Naive thymus-derived CD4-positive, alpha-beta T cell (primary cell): ENCODE results near the gene SLC4A5. TPM values are rescaled to one million over a fixed set of nuclear protein-coding genes. Genes with fewer than 3 reads are reported as not detected.

Experiments used
- ATAC-seq: fragments of 150-1000 bp; cut with Tn5 transposase; 2 replicates; pipeline ENCODE4 v1.10.0; 2021; ENCODE audit warnings: mild to moderate bottlenecking, moderate library complexity
- CTCF ChIA-PET: fragments of 350-600 bp; sonication (Branson Sonifier 250); formaldehyde crosslinking; loops from one replicate; lab custom pipeline; 2021; ENCODE audit warnings: antibody characterized with exemption; lab: Charles Lee
- POLR2A ChIA-PET: fragments of 350-600 bp; sonication (Branson Sonifier 250); formaldehyde crosslinking; loops from one replicate; lab custom pipeline; 2021; ENCODE audit warnings: antibody characterized with exemption, inconsistent platforms; lab: Charles Lee
- DNase-seq, 9 donors: peaks; one replicate each; pipeline versions ENCODE4 v3.0.0 to v3.0.0-alpha.2; 2020 to 2022; ENCODE audit warnings: mixed read lengths in 1 of 9
- H3K27ac ChIP-seq: one replicate; pipeline ENCODE4 v1.7.0; 2013; ENCODE audit warnings: mild to moderate bottlenecking, low read depth, low read length, moderate library complexity
- H3K27me3 ChIP-seq, 2 donors: one replicate each; pipeline ENCODE4 v1.7.0; 2013; ENCODE audit warnings: low read length in 2 of 2, mild to moderate bottlenecking in 2 of 2, moderate library complexity in 2 of 2; ENCODE audit not compliant: control insufficient read depth in 2 of 2, insufficient read depth in 2 of 2
- H3K36me3 ChIP-seq, 3 experiments: 1 replicate in 2 of 3; 2 replicates in 1 of 3; pipeline ENCODE4 v1.7.0; 2013; ENCODE audit warnings: low read length in 3 of 3, mild to moderate bottlenecking in 3 of 3, moderate library complexity in 1 of 3; ENCODE audit not compliant: insufficient read depth in 3 of 3, control insufficient read depth in 2 of 3
- H3K4me1 ChIP-seq, 2 donors: one replicate each; pipeline ENCODE4 v1.7.0; 2013; ENCODE audit warnings: low read length in 2 of 2, mild to moderate bottlenecking in 2 of 2, moderate library complexity in 1 of 2; ENCODE audit not compliant: control insufficient read depth in 2 of 2, insufficient read depth in 2 of 2
- H3K4me3 ChIP-seq: 2 replicates; pipeline ENCODE4 v1.7.0; 2013; ENCODE audit warnings: mild to moderate bottlenecking, low read length
- H3K9me3 ChIP-seq, 3 experiments: 1 replicate in 2 of 3; 2 replicates in 1 of 3; pipeline ENCODE4 v1.7.0; 2013; ENCODE audit warnings: low read length in 3 of 3; ENCODE audit not compliant: control insufficient read depth in 2 of 3
- H3K27ac Mint-ChIP-seq, 9 donors: one replicate each; pipeline ENCODE4 v1.8.0; 2020 to 2022; ENCODE audit warnings: mixed read lengths in 9 of 9, mild to moderate bottlenecking in 8 of 9, moderate library complexity in 5 of 9, inconsistent platforms in 2 of 9
- H3K27me3 Mint-ChIP-seq, 5 donors: one replicate each; pipeline ENCODE4 v1.8.0; 2021 to 2022; ENCODE audit warnings: mixed read lengths in 5 of 5, mild to moderate bottlenecking in 1 of 5
- H3K36me3 Mint-ChIP-seq, 5 donors: one replicate each; pipeline ENCODE4 v1.8.0; 2020 to 2022; ENCODE audit warnings: mixed read lengths in 5 of 5, mild to moderate bottlenecking in 3 of 5, inconsistent platforms in 1 of 5
- H3K4me1 Mint-ChIP-seq, 7 donors: one replicate each; pipeline ENCODE4 v1.8.0; 2020 to 2022; ENCODE audit warnings: mixed read lengths in 7 of 7, mild to moderate bottlenecking in 3 of 7, inconsistent platforms in 1 of 7
- H3K4me3 Mint-ChIP-seq, 10 donors: one replicate each; pipeline ENCODE4 v1.8.0; 2020 to 2022; ENCODE audit warnings: mild to moderate bottlenecking in 10 of 10, mixed read lengths in 10 of 10, moderate library complexity in 6 of 10, inconsistent platforms in 2 of 10
- H3K9me3 Mint-ChIP-seq, 11 donors: one replicate each; pipeline ENCODE4 v1.8.0; 2020 to 2022; ENCODE audit warnings: mixed read lengths in 11 of 11, mild to moderate bottlenecking in 4 of 11, inconsistent platforms in 1 of 11, moderate library complexity in 1 of 11
- intact Hi-C, 2 donors: fragments of 100-400 bp; cut with micrococcal nuclease; formaldehyde crosslinking; loops; one replicate each; pipeline ENCODE4 v1.15.1; 2023
- polyA plus RNA-seq, 2 donors: library from polyadenylated mRNA; unstranded; fragments of 300-500 nt; fragmentation: Illumina TruSeq; gene quantifications; one replicate each; pipeline ENCODE4 v1.2.3, GENCODE V29; 2021
- total RNA-seq, 6 experiments: library from RNA in 5 of 6; stranded (reverse) in 5 of 6; gene quantifications; 1 replicate in 5 of 6; 2 replicates in 1 of 6; pipeline ENCODE4 v1.2.3 and lab custom pipeline; 2021 to 2026

SLC4A5 gene
- total and polyA plus RNA-seq, 7 experiments from 2014 or later: 0.59 to 20.8 (median 14.8) TPM

DNA sequence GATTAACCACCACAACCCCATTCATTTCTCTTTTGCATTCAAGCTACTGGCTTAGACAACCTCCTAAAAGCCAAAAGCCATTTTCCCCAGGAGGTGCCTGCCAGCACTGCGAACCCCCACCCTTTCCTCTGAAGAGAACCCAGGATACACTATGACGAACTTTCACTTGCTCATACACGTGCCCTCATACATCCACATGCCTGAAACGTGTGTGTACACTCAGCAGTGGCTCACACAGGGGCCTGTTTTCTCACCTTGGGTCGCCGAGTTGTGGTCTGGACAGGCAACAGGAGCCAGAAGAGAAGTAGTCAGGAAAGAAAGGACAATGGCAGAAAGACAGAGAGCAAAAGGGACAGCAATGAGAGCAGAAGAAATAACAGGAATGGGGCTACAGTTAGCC lies 29.5 kb upstream of the SLC4A5 start:
- CTCF ChIA-PET: interaction anchor here (0.6 kb wide), 1 partner anchor 20 kb away, joined by 3 read pairs; no protein-coding TSS in a partner anchor
- H3K27ac Mint-ChIP-seq: peak overlapping the region in 1 of 9 donors; percentile 84
- H3K27me3 ChIP-seq: no peaks in the 10 kb centered on the region
- H3K4me3 ChIP-seq: no peak overlapping the region
- H3K27ac ChIP-seq: no peak overlapping the region
- intact Hi-C loops: no loop called here
- peaks cover 8 to 64% (median 42%) of the 10 kb centered on the region in 5 donors for H3K36me3 Mint-ChIP-seq
- no peaks in the 10 kb centered on the region for H3K9me3 Mint-ChIP-seq
- no peaks in the 10 kb centered on the region for H3K9me3 ChIP-seq
- H3K4me1 ChIP-seq: no peaks in the 10 kb centered on the region
- DNase-seq (no peak), ATAC-seq (no peak)
- no peaks in the 10 kb centered on the region for H3K27me3 Mint-ChIP-seq
- H3K36me3 ChIP-seq: peaks cover 26 to 72% (median 28%) of the 10 kb centered on the region in 3 experiments
- POLR2A ChIA-PET: no interaction called here
- H3K4me1 Mint-ChIP-seq: peaks cover 0 to 16% (median 7%) of the 10 kb centered on the region in 7 donors
- no peak overlapping the region for H3K4me3 Mint-ChIP-seq

DNA sequence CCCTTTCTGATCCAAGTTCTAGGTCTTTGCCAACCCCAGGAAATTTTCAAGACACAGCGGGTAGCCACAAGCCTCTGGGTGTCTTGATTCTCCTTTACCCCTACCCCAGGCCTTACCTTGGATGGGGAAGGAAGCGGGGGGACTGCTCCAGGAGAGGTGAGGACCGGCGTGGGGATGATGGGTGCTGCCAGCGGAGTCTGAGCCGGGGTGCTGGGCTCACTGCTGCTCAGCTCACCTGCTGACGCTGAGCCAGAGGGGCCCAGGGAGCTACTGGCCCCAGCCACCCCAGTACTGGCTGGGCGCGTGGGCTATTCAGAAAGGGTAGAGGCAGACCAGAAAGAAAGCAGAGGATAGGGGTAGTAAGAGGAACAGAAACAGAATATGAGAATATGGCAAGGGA lies 28.2 kb upstream of the SLC4A5 start:
- ChIA-PET CTCF (no interaction called here), POLR2A (no interaction called here)
- intact Hi-C loops: no loop called here
- H3K27ac ChIP-seq: no peak overlapping the region
- Mint-ChIP-seq H3K4me3 (no peak overlapping the region), H3K27ac (peak overlapping the region in 2 of 9 donors; percentile 40 to 76), H3K4me1 (peaks cover 0 to 15% (median 0%) of the 10 kb centered on the region in 7 donors), H3K27me3 (no peaks in the 10 kb centered on the region), H3K36me3 (peaks cover 11 to 65% (median 48%) of the 10 kb centered on the region in 5 donors), H3K9me3 (no peaks in the 10 kb centered on the region)
- ATAC-seq (no peak), DNase-seq (no peak)
- no peak overlapping the region for H3K4me3 ChIP-seq
- no peaks in the 10 kb centered on the region for H3K9me3 ChIP-seq
- no peaks in the 10 kb centered on the region for H3K4me1 ChIP-seq
- peaks cover 28 to 72% (median 28%) of the 10 kb centered on the region in 3 experiments for H3K36me3 ChIP-seq
- no peaks in the 10 kb centered on the region for H3K27me3 ChIP-seq

DNA sequence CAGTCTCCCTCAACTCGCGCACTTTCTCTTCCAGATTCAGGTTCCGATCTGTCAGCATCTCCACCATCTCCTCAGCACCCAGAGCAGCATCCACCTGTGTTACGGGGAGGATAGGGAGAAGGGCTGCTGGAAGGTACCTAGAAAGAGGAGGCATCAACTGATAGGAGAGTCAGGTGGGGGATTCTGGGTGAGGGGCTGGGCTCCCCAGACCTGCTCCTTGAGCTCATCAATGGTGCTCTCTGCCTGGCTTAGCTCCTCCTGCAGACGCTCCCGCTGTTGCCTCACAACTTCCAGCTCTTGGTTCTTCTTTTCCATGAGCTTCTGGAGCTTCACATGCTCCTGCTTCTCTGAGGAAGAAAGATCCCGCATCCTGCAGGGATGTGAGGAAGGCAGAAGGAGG lies 26.8 kb upstream of the SLC4A5 start:
- H3K36me3 ChIP-seq: peaks cover 35 to 80% (median 37%) of the 10 kb centered on the region in 3 experiments
- H3K4me1 ChIP-seq: no peaks in the 10 kb centered on the region
- no peak overlapping the region for H3K27ac ChIP-seq
- ATAC-seq: no peak
- no peak overlapping the region for H3K4me3 Mint-ChIP-seq
- intact Hi-C loops: no loop called here
- peaks cover 19 to 67% (median 48%) of the 10 kb centered on the region in 5 donors for H3K36me3 Mint-ChIP-seq
- no peak overlapping the region for H3K4me3 ChIP-seq
- POLR2A ChIA-PET: no interaction called here
- no peaks in the 10 kb centered on the region for H3K9me3 Mint-ChIP-seq
- H3K27ac Mint-ChIP-seq: no peak overlapping the region
- peaks cover 0 to 9% (median 0%) of the 10 kb centered on the region in 7 donors for H3K4me1 Mint-ChIP-seq
- no peaks in the 10 kb centered on the region for H3K27me3 Mint-ChIP-seq
- CTCF ChIA-PET: interaction anchor here (1.3 kb wide), 1 partner anchor 35 kb away, joined by 3 read pairs; no protein-coding TSS in a partner anchor
- no peak for DNase-seq
- no peaks in the 10 kb centered on the region for H3K27me3 ChIP-seq
- H3K9me3 ChIP-seq: no peaks in the 10 kb centered on the region

DNA sequence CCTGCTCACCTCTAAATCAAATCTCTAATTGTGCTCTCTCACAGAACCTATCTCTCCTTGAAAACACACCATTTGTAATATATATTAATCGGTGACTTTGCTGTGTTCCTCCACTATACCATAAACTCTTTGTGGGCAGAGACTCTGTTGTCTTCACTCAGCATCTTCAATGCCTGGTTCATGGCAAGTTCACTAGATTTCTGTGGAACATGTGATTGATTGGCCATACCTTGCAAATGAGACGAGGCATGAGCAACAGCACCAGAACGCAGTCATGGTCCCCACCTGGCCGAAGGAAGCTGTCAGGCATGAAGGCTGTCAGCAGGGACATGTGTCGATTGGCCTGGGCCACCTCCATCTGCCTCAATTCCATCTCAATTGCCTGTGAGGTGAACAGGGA lies 25.3 kb upstream of the SLC4A5 start:
- Histone ChIP-seq H3K27me3 (no peaks in the 10 kb centered on the region), H3K36me3 (peaks cover 37 to 88% (median 40%) of the 10 kb centered on the region in 3 experiments), H3K4me1 (no peaks in the 10 kb centered on the region), H3K27ac (no peak overlapping the region), H3K4me3 (no peak overlapping the region), H3K9me3 (no peaks in the 10 kb centered on the region)
- DNase-seq (no peak), ATAC-seq (no peak)
- Mint-ChIP-seq H3K4me3 (no peak overlapping the region), H3K27ac (peak overlapping the region in 1 of 9 donors; percentile 37), H3K4me1 (peaks cover 0 to 3% (median 0%) of the 10 kb centered on the region in 7 donors), H3K9me3 (no peaks in the 10 kb centered on the region), H3K27me3 (no peaks in the 10 kb centered on the region), H3K36me3 (peaks cover 19 to 77% (median 54%) of the 10 kb centered on the region in 5 donors)
- intact Hi-C loops: no loop called here
- ChIA-PET POLR2A (interaction anchor here (0.6 kb wide), 1 partner anchor 278 kb away, joined by 3 read pairs; no protein-coding TSS in a partner anchor), CTCF (no interaction called here)

DNA sequence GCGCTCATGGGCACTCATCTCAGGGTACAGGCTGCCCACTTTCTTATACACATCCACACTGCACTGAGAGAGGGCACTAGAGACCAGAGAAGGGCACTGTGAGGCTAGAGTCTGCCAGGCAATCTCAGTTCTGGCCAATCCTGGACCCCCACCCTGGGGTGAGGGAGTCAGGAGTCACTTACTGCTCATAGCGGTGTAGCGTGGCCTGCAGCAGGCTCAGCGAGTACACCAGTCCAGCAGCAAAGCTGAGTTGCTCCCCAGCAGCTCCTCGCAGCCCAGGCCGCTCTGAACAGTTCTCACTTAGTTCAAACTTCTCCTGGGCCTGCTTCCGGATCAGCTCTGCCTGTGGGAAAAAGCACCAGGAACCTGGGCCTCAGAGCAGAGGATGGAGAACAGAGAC lies 24.6 kb upstream of the SLC4A5 start:
- POLR2A ChIA-PET: no interaction called here
- ATAC-seq: no peak
- no peak overlapping the region for H3K27ac Mint-ChIP-seq

DNA sequence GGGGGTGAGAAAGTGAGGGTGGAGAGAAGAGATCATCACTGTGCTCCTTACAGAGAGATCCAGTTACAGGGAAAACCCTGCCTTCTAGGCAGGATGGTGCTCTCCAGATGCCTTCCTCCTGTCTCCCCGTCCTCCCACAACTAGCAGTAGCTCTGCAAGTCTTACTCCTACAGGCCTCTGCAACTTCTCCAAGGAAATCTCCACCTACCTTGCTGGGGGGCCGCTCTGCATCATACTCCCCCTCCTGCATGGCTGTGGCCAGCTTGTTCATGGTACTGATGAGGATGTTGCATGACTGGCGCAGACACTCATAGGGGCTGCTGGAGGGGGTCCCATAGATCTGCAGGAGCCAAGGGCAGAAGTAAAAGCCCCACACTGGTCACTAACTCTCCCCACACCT lies 22.8 kb upstream of the SLC4A5 start:
- POLR2A ChIA-PET: no interaction called here
- H3K27ac Mint-ChIP-seq: peak overlapping the region in 2 of 9 donors; percentile 14 to 71
- CTCF ChIA-PET: no interaction called here

More for the DNA sequence above, 24.6 kb upstream of the SLC4A5 start:
- Mint-ChIP-seq H3K9me3 (no peaks in the 10 kb centered on the region), H3K4me3 (no peak overlapping the region), H3K4me1 (peaks cover 0 to 3% (median 0%) of the 10 kb centered on the region in 7 donors), H3K36me3 (peaks cover 19 to 82% (median 55%) of the 10 kb centered on the region in 5 donors), H3K27me3 (no peaks in the 10 kb centered on the region)
- DNase-seq: no peak
- CTCF ChIA-PET: no interaction called here
- Histone ChIP-seq H3K36me3 (peaks cover 39 to 95% (median 47%) of the 10 kb centered on the region in 3 experiments), H3K4me3 (no peak overlapping the region), H3K4me1 (no peaks in the 10 kb centered on the region), H3K27ac (no peak overlapping the region), H3K9me3 (no peaks in the 10 kb centered on the region), H3K27me3 (no peaks in the 10 kb centered on the region)
- intact Hi-C loops: no loop called here

More for the DNA sequence above, 22.8 kb upstream of the SLC4A5 start:
- Mint-ChIP-seq H3K27me3 (no peaks in the 10 kb centered on the region), H3K9me3 (no peaks in the 10 kb centered on the region), H3K36me3 (peaks cover 29 to 83% (median 49%) of the 10 kb centered on the region in 5 donors), H3K4me3 (no peak overlapping the region), H3K4me1 (peaks cover 0 to 3% (median 0%) of the 10 kb centered on the region in 7 donors)
- intact Hi-C loops: no loop called here
- Histone ChIP-seq H3K4me3 (no peak overlapping the region), H3K27me3 (no peaks in the 10 kb centered on the region), H3K9me3 (no peaks in the 10 kb centered on the region), H3K4me1 (no peaks in the 10 kb centered on the region), H3K27ac (no peak overlapping the region), H3K36me3 (peaks cover 45 to 100% (median 50%) of the 10 kb centered on the region in 3 experiments)
- DNase-seq (no peak), ATAC-seq (no peak)
